HG03442 (cell line): ENCODE measurements around the gene BMX.

ENCODE experiments used
- ATAC-seq: cut with Tn5 transposase; IDR thresholded peaks from one replicate; pipeline ENCODE4 v1.9.1; 2021; ENCODE audit warnings: mild to moderate bottlenecking, moderate library complexity; ENCODE audit not compliant: unreplicated experiment

The BMX gene

DNA sequence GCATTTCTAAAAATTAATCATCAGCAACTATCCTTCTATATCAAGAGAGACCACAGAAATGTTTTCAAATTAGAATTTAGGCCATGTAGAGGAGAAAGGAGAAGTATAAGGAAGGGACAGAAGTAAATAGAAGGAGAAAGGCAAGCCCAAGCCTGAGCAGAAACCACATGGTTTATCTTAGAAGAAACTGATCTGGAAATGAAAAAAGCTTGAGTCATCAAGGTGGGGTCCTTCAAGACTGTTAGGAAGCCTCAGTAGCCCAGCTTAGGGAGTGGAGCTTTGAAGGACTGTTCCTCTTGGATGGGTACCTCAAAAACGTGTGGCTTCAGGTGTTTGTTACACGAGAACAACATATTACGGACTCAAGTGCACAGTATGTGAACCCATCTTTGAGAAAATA, 4.5 kb downstream of the BMX start:
- no peak for ATAC-seq

DNA sequence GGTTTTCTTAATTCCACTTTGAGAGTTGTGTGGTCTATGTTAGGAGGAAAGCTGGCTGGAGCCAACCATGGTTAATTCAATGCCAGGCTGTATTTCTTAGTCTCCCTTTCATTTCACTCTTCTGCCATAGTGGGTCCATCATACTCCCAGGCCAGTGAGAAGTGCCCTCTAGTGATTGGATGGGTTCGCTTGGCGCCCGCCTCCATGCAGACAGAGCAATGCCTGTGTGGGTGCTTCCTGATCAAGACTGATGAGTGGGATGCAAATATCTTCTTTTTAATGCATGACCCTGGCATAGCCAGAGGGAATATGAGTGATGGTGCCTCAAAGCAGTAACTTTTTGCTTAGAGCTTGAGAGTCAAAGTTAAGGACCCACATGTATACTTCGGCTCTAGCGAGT, 6.4 kb downstream of the BMX start:
- ATAC-seq: no peak

DNA sequence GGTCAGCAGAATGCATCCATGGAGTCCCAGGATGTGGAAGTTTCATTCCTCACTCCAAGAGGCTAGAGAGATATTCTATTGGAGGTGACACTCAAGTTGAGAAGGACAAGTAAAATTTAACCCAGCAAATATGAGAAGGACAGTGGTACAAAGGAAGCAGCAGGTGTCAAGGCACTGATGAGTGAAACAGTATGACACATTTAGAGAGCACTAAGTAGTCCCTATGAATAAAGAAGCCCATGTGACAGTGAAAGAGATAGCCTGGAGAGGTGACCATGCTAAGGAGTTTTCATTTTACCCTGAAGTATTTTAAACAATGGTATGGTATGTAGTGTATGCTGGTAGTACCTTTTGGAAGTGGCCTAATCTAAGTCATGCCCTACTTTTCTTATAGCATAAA, 9.2 kb downstream of the BMX start:
- no peak for ATAC-seq

DNA sequence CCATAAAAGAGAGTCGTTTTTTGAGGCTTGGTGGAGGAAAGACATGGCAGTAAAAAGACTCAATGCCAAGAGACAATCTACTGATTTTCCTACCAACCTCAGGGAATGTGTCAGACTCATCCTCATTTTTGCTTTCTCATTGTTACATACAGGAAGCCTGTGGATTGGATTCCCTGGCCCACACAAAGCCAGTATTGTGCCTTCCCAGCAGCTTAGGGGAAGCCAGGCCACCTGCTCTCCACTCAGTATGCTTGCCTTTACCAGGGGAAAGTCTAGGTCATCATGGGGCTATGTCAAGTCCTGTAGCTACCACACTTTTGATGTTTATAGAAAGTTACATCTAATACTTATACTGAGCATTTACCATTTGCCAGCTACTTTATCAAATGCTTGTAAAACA, 11.0 kb downstream of the BMX start:
- ATAC-seq: no peak

DNA sequence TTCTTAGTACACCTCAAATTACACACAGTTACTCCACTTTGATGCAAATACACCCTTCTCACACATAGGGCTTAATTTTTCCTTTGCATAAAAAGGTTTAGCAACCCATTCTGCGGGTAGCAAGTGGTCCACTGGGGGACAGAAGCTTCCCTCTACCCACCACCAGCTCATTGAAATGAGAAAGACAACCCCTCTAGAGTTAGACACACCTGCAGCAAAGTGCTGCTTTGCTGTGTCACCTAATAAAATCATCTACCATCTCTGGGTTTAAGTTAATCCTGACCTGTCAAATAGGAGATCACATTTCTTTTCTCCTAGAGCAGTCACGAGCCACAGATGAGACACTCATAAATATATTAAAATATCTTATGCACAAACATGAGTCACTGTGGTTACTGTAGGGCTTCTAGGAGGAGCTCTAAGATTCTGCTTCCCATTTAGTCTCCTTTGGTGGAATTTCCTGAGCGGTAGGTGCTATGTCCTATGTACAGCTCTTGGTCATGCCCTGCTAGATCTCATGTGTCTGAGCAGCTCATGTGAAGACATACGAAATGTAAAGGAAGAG, 11.9 kb downstream of the BMX start:
- ATAC-seq: no peak

DNA sequence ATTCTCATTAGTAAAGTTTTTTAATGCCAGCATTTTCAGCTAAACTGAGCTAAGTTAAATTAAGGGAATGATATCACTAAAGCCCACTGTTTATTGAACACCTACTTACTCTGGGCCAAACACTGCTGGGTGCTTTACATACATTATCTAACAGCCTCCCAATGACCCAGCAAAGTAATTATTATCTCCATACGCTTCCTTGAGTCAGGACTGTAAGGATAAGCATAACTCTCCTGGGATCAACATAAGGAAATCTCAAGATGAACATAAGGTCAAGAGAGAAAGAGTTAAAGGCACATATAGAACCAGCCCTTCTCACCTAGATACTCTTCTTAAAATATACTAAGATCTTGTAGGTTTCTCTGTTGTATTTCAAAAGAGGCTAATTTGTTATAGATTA, 13.7 kb downstream of the BMX start:
- no peak for ATAC-seq

DNA sequence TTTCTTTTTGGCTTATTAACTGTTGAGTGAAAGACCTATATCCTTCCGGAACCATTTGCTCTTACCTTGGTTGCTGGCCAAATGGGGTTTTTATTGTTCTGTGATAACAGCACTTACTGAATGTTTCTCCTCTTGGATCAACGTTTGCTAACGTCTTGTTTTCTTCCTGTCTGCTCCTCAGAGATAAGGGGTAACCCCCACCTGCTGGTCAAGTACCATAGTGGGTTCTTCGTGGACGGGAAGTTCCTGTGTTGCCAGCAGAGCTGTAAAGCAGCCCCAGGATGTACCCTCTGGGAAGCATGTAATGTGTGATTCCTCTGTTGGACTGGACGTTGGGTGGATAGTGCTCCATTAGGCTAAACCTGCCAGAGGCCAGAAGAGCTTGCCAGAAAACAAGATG, 15.3 kb downstream of the BMX start:
- no peak for ATAC-seq

DNA sequence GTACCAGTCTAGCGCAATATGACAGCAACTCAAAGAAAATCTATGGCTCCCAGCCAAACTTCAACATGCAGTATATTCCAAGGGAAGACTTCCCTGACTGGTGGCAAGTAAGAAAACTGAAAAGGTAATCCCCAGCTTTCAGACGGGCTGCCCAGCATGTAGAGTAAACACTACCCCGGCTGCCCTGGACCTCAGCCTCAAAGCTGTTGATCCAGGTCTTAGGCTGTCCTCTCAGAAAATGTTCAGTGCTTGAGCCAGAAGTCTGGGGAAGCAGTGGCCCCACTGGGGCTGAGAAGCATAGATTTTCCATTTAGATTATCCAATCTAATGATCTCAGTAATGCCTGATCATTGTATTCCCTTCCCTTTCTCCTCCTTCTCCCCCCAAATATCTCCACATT, 21.9 kb downstream of the BMX start:
- ATAC-seq: no peak

DNA sequence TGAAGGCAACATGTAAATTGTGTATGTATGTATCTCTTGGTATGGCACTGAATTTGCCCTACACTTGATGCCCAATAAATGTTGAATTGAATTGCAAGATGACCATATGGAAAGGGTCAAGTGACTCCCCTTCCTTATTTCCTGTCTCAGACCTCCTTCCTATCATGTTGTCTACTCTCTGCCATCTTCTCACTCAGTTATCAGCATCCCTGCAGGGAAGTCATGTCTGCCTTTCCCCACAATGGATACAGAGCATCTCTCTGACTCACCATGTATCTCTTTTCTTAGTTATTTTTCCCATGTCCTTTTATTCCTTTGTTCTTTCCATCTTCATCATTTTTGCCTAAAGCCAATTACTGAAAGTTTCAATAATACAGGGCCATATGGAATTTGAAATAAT, 22.5 kb downstream of the BMX start:
- no peak for ATAC-seq

DNA sequence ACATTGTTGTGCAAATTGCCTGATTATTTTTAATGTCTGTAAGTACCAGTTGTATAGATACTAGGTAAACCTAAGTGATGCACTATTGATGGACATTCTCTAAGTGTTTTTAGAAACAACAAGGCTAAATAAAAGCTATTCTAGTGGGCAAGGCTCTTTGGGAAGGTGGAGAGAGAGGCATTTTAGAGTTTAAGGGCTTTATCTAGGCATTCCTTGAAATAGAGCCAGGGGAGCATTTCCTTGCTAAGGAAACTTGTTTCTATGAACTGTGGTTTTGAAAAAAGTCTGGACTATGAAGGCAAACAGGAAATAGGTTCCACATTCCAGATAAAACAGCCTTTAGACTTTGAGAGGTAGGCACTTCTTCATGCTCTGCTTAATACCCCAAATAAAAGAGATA, 23.8 kb downstream of the BMX start:
- ATAC-seq: no peak

DNA sequence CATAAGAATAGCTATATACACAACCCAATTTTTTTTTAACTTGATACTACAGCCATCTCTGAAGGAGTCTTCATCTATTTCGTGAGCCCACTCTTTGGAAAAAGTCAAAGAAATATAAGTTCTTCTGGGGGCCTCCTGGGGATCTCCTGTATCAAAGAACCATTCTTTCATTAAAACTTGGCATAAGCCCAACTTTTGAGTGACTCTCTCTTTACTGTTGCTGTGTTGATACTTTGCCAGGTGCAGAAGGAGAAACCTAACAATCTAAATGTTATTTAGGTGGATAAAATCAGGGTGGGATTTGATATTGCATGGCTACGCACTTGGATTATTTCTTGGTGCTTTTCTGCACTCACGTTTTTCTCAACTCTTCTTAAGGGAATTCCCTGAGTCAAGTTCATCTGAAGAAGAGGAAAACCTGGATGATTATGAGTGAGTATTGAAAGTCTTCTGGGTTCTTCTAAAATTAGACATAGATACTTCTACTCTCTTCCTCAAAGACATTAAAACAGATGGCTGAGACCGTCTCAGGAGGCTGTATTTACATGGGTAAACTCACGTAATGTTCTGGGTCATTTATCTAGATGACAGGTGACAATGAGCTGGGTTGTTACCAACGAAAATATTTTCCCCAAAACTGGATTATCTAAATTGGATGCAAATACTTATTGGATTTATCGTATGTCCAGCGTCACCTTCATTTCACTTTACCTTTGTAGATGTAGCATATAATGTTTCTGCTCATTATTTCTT, 25.2 kb downstream of the BMX start:
- no peak for ATAC-seq

DNA sequence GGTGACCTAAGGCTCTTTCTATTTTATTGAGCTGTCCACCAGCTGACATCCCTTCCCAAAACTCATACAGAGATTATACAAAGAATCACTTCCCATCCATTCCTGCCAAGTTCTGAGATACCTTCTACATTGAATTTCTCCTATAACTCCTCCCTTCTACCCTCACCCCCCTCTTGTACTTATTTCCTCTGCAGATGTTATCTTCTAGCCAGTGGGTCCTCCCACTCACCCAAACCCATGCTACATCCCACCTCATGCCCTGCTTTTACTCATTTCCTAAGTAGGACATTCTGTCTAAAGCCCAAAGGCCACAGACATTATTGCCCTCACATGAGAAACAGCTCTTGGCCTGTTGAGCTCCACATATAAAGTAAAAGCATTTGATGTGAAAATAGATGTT, 28.6 kb downstream of the BMX start:
- ATAC-seq: no peak

DNA sequence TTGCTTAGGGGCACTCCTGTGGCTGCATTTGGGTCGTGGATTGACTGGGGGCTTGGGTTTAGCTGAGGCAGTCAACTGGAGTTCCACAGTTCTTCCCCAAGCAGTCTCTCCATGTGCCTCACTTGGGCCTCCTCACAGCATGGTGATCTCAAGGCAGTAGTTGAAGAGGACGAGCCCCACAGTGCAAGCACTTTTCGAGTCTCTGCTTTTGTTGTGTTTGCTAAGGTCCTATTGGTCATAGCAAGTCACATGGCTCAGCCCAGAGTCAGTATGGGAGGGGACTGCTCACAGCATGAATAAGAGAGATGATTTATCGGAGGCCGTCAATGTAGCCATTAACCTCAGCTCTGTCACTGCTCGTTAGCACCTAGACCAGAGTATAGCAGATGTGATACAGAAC, 29.7 kb downstream of the BMX start:
- no peak for ATAC-seq

DNA sequence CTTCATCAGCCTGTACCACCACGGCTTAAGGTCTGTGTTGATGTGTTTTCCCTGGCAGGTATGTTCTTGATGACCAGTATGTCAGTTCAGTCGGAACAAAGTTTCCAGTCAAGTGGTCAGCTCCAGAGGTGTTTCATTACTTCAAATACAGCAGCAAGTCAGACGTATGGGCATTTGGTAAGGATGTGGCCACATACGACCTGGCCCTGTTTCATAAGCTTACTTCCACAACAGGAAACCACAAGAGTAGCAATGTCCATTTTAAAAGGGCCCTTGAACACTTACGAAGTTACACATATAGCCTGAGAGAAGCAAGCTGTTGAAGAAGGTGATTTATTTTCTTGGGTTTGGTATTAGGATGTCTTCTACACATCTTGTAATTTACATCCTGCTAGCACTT, 46.1 kb downstream of the BMX start:
- no peak for ATAC-seq

DNA sequence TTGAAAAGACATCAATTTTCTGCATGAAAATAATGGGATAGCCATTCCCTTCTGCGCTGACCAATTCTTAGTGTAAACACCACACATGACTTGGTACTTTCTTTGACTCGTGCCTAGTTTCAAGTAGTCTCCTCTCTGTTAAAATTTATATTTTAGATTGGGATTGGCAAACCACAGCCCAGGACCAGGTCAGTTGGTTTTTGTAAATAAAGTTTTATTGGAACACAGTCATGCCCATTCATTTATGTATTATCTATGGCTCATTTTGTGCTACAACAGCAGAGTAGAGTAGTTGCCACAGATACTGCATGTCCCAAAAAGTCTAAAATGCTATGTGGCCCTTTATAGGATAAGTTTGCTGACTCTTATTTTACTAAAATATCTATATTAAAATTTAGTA, 46.7 kb downstream of the BMX start:
- ATAC-seq: no peak

DNA sequence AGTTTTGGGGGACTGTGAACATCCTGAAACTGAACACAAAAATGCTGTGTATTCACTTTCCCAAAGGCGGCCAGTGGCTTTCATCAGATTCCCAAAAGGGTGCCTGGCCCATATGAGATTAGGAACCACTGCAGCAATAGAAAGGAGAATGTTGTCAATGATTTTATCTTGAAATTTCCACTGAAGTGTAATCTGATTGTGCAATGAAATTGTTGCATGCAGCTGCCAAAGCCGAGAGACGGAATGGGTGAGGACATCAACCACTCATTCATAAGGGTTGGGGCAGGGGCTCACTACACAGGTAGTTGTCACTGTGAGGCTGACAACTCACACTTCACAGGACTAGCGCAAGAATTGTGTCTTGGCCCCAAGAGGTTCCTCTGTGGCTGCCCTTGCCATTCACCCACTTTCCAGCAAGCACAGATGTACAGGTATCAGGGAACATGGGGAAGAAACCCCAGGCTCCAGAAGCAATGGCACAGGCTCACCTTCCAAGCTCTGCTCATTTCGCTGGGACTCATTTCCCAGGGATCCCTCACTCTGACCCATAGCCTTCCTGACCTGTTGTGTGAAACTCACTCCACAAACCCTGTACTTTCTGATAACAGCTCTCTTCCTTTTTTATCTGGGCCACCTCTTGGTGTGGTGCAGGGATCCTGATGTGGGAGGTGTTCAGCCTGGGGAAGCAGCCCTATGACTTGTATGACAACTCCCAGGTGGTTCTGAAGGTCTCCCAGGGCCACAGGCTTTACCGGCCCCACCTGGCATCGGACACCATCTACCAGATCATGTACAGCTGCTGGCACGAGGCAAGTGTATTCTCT, 48.8 kb downstream of the BMX start:
- no peak for ATAC-seq

DNA sequence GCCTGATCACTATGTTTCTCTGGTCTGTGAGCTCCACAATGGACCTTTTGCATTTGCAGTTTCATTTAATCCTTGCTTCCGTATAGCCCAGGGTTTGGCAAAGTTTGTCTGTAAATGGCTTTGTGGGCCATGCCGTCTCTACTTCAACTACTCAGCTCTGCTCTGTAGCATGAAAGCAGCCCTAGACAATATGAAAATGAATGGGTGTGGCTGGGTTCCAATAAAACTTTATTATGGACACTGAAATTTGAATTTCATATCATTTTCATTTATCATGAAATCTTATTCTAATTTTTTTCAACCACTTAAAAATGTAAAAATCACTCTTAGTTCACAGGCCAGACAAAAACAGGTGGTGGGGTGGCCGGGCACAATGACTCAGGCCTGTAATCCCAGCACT, 58.6 kb downstream of the BMX start:
- ATAC-seq: no peak

DNA sequence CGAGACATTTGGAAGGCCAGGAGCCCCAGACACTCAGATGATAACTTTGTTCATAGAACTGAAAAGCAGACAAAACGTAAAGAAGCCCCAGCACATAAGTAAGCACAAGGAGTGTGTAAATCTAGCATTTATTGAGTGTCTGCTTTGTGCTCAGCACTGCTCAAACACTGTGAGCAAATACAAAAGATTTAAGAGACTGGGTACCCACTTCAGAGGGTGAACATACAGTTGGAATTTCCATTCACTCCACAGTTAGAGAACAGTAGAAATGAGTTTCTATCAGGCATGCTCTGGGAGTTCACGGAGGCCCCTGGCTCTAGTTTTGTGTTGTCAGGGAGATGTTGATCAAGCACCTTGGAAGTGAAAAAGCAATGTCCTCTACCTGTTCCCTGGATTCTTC, 60.3 kb downstream of the BMX start:
- ATAC-seq: no peak

DNA sequence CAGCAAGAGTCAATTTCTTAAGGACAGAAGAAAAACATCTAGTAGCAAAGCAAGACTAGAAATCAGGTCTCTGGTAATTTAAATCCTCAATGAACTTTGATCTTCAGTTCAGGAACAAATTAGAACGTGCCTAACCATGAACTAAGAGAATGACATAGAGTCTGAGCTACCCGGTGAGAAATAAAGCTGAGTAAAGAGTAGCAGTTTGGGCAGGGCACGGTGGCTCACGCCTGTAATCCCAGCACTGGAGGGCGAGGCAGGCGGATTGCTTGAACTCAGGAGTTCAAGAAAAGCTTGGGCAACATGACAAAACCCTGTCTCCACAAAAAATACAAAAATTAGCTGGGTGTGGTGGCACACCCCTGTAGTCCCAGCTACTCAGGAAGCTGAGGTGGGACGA, 62.4 kb downstream of the BMX start:
- no peak for ATAC-seq

DNA sequence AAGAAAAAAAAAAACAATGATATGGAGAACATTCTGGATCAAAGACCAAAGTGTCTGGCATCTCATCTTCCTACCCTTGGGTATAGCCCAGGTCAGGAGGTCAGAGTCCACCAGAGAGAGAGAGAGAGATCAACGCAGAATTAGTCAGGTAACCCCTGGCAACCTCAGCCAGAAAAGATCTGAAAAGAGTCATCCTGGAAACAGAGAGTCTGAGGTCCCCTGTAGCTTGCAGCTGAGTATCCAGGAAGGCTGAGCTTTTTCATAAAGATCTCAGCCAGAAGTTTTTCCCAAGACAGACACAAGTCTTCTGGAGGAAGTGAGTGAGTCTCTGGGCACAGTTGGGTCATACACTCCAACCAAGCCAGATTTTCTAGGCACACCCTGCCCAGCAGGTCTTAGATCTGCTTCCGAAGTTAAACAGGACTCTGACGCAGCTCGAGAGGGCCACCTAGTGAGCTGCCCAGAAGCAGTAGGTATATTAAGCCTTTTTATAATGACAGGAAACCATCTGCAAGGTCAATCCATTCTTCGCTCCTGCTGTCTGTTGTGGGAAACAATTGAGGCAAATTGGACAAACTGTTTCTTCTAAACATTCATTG, 64.5 kb downstream of the BMX start:
- ATAC-seq: peak; percentile 54

DNA sequence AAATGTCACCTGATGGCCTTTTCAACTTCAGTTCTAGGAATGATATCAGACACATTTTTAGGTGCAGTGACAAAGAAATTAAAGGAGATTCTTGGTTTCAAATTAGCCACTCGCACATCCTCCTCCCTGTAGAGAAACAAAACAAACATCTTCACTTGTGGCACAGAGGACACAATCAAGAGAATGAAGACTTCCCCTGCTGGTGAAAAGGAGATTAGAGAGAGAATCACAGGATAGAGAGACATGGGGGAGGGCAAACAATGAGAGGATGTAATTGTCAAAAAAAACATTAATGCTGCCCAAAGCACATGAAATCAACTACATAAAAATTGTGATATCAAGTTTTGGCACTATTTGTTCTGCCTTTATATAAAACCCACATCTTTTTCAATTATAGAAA, 65.6 kb downstream of the BMX start:
- no peak for ATAC-seq

DNA sequence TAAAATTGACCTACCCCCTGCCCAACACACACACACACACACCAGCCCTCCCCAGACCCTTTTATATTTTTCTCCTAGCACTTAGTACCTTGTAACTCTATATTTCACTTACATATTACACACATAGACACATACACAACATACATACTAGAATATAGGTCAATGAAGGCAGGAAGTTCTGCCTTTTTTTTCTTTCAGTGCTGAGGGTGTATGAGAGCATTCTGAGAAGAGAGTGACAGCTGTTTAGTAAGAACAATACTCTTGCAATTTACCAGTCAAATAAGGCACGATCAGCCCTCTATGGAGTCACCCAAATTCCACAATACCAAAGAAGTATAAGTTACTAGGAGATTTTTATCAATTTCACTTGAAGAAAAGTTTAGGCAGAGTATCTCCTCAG, 66.7 kb downstream of the BMX start:
- ATAC-seq: no peak
